Activated T-cell treated with anti-CD3 and anti-CD28 coated beads for 24 hours (primary cell): Measurements from ENCODE around the gene P2RX6.

Experiments
- DNase-seq: peaks from one replicate; pipeline ENCODE4 v3.0.0-alpha.2; 2020; ENCODE audit warnings: low read depth

Gene P2RX6

DNA sequence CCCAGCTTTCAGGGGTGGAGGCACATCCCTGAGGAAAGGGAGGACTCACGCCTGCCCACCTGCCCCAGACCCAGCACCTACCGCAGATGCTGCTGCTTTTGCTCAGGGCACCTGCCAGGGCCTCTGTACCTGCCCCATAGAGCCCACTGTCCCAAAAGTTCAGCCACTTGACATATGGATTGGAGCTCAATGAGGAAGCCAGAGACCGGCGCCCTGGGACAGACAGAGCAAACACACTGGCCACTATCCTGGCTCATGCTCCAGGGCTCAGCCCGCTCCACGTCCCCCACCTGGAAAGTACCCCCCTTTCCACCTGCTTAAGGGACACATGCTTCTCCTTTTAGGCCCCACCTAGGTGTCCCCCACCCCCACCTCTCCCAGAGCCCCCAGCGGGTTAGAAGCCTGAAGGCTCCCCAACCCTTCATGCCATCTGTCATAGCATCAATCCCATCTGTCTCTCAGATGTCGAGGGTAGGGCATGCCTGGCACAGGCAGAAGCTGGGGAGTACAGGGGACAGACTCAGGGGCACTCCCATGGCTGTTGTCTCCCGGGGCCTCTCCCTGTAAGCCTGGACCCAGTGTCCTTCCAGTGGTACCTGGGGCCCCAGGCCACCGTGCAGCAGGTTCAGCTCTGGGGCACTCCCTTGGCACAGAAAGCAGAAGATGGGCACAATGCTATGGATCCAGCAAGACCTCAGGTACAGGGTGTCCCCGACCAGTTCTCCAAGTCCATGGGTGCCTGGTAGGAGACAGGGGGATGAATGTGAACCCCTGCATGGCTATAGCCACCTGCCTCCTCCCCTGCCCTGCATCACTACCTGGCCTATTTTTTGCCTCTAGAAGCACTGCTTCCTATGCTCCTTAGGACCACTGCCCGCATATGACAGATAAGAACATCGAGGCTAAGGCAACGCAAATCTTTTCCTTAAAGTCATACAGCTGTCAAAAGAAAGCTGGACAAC lies 2.2 kb upstream of the P2RX6 start:
- DNase-seq: no peak

DNA sequence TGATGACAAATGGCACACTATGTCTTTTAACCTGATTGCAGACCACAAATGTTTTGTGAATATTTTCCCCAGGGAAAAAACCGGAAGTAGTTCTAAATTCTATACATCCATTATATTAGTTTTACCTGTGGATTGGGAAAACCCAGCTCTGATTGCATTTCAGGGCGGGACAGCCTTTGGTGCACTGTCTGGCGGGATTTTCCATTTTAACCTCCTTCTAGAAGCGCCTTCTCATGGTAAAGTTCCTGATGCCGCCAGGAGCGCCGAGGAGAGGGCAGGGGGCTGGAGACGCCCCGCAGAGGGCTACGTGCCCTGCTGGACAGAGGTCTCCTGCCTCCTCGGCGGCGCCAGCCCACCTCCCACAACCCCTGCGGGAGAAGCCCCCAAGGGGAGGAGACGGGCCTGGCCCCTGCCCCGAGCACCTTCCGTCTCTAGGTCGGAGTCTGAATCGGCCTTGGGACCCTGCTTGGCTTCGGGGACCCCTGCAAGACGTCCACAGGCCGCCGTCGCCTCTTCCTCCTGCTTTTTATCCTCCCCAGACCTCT lies 1.2 kb upstream of the P2RX6 start:
- DNase-seq: no peak

DNA sequence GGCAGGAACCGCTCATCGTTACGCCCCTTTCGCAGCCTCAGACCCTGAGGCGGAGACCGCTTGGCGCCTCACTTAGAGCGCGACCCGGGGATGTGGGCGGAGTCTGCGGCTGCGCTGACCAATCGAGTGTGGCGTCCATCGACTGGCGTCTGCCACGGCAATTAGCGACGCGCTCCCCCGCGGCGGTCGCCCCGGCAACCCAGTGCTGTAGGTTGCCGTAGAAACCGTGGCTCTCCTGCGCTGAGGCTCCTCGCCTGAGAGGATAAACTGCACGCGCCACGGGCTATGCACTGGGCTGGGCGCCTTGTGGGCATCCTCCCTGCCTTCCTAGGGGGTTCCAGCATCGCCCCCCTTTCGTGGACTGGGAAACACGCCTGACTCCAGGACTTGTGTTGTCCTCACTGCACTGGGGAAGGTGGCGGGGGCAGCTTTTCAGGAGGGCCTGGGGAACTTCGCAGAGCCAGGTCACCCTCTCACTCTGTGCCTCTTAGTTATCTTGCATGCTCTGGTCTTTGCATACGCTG lies 701 bp upstream of the P2RX6 start:
- peak; percentile 81 for DNase-seq

DNA sequence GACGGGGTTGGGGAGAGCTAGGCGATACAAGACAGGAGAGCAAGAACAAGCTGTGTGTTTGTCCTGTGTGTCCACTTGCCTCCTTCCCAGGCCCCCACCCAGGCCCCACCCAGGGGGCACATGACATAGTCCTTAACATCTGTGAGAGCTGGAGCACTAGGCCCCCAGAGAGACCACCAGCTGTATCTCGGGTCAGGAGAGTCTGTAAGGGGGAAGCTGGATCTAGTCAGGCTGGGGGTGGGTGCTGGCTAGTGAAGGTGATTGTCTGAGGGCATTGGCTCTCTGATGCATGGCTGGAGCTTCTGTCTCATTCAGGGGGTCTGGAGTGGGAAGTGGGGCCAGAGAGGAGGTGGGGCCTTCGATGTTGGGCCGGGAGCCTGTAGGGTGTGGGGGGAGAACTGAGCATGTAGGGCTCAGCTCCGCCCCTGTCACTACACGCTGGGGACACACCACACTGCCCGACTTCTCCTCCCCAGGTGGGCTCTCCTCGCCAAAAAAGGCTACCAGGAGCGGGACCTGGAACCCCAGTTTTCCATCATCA lies 571 bp downstream of the P2RX6 start:
- no peak for DNase-seq

DNA sequence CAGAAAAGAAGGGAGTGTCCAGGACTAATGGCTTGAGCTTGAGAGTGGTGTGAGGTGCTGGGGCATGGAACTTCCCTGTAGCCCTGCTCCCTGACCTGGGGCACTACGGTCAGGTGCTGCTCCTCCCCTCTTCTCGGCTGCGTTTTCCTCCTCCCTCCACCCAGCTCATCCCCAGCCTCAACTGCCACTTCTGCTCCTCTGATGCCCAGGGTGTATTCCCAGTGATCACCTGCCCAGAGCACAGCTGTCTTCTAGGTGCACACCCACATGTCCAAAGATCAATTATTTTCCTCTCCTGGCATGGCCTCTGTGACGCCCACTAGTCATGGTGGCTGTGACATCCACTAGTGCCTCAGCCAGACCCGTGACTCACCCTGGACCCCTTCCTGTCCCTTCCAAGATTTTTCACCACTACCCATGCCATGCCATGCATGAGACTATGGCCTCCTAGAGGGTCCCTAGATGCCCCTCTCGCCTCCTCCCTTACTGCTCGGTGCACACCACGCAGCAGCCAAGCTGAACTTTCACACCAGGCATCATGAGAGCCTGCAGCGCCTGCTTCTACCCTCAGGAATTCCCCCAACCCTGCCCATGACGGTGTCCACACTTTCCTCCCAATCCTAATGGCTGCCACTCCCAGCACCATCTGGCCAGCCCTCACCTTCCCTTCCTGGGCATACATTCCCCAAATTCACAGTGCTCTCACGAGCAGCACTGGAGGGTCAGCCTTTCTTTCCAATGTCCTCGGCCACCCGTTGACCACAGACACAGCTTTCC lies 1.9 kb downstream of the P2RX6 start:
- no peak for DNase-seq

DNA sequence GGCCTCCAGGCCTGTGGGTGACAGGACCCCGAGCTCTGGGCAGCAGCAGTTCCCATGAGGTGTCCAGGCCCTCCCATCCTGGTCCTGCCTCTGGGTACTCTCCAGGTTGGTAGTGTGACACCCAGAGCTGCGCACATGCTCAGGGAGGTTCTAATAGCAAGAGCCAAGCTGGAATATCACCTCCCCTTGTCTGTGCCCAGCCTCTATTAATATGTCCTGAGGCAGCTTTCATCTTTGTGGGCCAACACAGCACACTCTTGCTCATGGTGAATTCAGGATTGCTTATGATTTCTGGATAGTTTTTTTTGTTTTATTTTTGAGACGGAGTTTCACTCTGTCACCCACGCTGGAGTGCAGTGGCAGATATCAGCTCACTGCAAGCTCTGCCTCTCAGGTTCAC lies 3.3 kb downstream of the P2RX6 start:
- no peak for DNase-seq

DNA sequence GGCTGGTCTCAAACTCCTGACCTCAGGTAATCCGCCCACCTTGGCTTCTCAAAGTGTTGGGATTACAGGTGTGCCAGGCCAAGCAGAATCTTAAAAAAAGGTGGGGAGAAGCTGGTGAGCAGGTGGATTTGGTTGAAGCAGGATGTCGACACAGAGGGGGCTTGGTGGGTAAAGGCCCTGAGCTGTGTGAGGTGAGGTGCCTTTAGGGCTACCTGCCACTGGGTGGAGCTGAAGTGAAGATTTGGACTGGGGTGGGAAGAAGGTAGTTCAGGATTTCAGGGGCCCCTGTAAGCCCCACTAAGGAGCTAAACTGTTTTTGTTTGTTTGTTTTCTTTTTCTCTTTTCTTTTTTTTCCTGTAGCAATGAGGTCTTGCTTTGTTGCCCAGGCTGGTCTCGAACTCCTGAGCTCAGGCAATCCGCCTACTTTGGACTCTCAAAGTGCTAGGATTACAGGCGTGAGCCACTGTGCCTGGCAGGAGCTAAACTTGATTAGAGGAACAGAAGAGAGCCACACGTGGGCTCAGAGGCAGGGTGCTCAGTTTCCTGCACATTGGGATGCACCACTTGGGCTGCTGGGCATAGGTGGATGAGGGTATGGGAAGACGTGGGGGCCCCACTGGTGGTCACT lies 6.0 kb downstream of the P2RX6 start:
- DNase-seq: no peak

DNA sequence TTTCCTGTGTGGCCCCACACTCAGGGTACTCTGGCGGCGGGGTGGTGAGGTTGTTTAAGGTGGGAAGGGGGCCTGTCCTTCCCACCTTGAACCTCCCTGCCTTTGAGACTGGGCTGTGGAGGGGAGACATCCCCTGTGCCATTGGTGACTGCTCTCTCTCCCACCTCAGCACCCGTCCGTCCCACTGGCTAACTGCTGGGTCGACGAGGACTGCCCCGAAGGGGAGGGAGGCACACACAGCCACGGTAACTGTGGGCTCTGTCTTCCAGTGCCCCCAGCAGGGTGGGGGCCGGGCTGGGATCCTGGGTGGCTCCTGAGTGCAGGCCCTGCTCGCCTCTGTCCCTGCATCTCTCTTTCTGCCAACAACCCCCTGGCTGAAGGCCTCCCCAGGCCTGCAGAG lies 7.5 kb downstream of the P2RX6 start:
- no peak for DNase-seq

DNA sequence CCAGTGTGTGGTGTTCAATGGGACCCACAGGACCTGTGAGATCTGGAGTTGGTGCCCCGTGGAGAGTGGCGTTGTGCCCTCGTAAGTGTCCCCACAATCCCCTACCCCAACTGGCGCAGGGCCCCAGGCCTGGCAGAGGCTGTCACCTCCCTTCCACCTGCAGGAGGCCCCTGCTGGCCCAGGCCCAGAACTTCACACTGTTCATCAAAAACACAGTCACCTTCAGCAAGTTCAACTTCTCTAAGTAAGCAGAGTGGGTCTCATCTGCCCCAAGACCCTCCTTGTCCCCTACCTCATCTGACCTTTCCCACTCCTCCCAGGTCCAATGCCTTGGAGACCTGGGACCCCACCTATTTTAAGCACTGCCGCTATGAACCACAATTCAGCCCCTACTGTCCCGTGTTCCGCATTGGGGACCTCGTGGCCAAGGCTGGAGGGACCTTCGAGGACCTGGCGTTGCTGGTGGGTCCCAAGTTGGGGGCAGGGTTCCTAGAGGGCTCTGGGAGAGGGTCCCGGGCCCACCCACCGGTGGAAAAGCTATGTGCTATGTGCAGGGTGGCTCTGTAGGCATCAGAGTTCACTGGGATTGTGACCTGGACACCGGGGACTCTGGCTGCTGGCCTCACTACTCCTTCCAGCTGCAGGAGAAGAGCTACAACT lies 8.1 kb downstream of the P2RX6 start:
- no peak for DNase-seq

DNA sequence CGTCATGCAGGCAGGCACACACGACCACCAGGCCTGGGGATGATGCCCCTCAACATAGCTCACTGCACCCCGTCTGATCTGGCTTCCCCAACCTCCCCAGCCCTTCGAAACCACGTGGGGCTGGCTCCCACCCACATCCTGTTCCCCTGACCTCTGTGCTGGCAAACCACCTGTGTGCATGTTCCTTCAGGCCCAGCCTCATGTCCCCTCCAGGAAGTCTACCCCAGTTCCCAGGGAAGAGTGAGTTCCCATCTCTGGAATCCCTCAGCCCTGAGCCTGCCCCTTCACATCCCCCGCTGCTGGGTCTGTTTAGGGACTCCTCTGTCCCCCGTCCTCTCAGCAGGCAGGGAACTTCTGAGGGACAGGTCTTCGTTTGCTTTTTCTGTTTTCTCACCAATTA lies 10.3 kb downstream of the P2RX6 start:
- no peak for DNase-seq

DNA sequence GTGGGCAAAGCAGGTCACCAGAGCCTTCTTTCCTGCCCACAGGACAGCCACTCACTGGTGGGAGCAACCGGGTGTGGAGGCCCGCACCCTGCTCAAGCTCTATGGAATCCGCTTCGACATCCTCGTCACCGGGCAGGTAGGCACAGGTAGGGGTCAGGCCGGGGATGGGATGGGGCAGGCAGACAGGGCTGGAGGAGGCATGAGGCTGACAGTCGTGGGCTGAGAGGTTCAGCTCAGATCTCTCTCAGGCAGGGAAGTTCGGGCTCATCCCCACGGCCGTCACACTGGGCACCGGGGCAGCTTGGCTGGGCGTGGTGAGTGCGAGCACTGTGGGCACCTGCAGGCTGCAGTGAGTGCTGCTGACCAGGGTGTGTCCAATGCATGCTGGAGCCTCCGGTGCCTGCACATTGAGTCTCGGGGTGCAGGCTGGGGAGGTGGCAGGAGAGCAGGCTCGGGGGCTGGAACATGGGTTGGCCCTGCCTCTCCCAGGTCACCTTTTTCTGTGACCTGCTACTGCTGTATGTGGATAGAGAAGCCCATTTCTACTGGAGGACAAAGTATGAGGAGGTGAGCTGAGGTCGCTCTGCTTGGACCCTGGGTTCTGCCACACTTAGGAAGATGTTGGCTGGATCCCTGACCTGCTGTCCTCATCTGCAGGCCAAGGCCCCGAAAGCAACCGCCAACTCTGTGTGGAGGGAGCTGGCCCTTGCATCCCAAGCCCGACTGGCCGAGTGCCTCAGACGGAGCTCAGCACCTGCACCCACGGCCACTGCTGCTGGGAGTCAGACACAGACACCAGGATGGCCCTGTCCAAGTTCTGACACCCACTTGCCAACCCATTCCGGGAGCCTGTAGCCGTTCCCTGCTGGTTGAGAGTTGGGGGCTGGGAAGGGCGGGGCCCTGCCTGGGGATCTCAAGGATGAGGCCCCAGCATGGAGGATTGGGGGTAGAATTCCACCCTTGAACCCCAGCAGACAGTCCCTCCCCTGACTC lies 11.1 kb downstream of the P2RX6 start:
- no peak for DNase-seq

DNA sequence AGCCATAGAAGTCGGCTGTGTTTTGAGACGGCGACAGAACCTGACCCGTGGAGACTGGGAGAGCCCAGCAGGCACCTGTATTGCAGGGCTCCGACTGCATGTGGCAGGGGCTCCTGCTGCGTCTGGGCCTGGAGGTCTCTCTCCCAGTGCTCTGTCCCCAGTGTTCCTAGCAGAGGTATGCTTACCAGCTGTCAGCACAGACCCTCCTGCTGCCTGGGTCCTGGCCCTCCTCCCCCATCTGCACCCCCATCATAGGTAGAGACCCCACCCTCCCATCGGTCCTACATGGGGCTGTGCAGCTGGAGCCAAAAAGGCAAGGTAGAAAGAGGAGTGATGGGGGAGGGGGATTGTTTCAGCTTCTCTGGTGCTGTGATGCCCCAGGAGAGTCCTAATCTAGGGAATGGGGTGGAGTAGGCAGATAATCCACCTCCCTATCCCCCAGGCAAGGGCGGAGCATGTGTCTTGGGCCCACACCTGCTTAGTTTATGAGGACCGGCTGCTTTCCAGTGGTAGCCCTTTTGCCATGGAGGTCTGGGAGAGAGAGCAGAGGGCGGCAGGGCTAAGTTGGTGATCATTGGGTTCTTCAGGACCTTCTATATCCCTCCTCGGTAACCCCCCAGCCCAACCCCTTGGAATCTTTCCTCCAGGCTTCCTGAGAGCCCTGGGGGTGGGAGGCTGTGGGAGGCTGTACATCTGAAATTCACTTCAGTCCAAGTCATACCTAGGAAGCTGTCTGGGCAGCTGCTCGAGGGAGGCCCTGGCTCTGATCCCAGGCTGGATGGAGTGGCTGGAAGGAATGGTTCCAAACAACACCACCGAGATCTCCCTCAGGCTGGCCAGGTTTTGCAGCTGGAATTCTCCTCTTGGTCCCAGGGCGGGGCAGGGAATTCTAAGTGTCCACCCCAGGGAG lies 12.1 kb downstream of the P2RX6 start:
- no peak for DNase-seq

DNA sequence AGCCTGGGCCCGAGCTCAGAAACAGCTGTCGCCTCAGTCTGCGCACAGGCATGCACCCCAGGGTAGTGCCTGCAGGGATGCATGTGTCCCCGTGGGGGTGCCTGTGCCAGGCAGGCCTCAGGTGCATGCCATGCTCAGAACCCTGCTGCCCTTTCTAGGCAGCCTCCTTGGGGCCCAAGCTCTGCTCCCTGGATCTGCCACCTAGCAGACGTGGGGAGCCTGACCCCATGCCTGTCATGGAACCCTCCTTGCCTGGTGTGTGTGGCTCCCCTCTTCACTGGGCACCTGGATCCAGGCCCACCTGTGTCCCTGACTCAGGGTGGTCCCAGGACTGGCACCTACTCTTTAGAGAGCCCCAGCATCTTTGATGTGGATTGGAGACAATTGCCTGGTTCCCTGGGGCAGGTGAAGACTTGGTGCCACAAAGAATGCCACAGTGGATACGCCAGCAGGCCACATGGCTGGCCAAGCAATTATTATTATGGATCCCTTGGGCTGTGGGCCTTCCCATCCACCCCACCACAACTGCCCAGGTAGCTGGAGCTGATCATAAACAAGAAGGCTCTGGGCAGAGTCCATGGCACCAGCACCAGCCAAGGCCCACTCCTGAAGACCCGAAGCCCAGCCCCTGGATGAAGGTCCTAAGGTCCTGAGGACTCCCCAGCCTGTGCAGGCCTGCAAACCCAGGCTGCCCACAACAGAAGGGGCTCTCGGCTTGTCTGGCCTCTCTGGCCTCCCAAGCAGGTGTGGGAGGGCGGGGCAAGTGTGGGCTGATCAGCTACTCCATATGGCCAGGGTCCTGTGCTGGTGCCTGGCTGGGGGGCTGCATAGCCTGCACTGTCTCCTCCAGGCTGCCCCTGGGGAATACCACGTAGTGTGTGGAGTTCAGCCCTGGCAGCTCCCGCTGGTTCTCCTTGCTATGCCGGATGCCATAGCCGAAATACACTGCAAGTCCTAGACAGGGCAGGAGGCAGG lies 13.6 kb downstream of the P2RX6 start:
- no peak for DNase-seq

DNA sequence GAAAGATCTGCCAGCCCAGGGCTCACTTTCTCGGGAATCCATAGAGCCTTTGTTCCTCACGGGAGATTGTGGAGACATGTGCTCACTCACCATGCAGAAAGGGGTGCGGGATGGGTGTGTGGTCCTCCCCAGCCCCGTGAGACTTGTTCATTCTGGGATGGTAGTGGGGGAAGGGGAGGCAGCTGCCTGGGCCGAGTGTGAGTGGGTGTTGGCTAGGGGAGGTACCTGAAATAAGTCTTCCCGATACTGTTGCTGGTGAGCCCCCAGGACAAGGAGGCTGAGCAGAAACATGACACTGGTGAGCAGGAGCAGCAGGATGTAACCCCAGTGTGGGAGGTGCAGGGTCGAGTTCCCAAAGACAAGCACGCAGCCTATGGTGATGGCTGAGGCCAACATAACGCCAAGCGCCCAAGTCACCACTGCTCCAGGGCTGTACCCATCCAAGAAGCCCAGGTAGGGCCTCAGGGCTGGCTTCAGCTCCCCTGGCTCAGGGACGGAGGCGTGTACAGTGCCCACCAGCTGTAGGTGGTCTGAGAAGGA lies 14.6 kb downstream of the P2RX6 start:
- no peak for DNase-seq

DNA sequence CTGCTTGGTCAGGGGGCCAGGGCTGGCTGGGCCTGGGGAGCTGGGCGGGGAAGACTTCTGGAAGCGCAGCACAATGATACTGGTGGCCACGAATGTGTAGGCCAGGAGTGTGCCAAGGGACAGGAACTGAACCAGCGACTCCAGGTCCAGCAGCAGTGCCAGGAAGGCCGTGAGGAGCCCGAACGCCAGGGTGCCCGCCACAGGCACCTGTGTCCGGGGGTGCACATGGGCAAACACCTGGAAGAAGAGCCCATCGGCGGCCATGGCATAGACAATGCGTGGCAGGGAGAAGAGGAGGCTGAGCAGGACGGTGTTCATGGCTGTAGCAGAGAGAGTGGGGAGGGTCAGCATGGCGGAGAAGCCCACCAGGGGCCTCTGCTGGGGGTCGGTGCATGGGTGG lies 15.1 kb downstream of the P2RX6 start:
- no peak for DNase-seq

DNA sequence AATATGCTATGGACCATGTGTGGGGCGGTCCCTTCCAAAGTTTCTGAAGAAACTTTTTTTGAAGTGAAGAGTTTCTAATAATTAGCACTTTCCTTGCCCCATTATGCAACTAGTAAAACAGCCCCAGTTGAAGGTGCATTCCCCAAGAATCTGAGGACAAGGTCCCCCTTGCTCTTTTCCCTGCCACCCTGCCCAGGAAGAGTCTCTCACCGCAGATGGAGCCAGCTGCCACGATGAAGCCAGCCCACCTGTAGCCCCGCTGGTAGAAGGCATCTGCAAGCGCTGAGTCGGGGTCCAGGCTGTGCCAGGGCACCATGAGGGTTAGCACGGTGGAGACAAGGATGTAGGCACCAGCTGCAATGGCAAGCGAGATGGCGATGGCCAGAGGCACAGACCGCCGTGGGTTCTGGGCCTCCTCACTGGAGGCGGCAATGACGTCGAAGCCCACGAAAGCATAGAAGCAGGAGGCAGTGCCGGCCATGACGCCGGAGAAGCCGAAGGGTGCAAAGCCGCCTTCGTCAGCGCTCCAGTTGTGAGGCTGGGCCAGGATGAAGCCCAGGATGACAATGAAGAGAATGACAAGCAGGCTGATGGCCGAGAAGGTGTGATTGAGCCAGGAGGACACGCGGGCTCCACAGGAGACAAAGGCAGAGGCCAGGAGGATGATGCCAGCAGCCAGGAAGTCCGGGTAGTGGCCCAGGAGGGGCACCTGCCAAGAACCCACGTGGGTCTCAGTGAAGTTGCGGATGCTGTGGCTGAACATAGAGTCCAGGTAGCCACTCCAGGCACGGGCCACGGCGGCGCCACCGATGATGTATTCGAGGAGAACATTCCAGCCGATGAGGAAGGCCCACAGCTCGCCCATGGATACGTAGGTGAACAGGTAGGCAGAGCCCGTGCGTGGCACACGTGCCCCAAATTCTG lies 15.9 kb downstream of the P2RX6 start:
- no peak for DNase-seq
